GM23338 (cell line): ENCODE measurements around the gene VGLL2.

ENCODE experiments used
- CREB1 ChIP-seq: fragments of 250-450 bp; sonication (Bioruptor Pico); IDR thresholded peaks from 2 replicates; pipeline ENCODE4 v1.5.0; 2020; ENCODE audit warnings: low read depth, mild to moderate bottlenecking, moderate library complexity
- EZH2 ChIP-seq: fragments of 200-600 bp; sonication (generic); IDR thresholded peaks from one replicate; pipeline ENCODE4 v1.8.0; 2017; ENCODE audit warnings: antibody characterized with exemption, mild to moderate bottlenecking, low read depth; ENCODE audit not compliant: unreplicated experiment
- EZH2phosphoT487 ChIP-seq: fragments of 200-600 bp; sonication (generic); IDR thresholded peaks from one replicate; pipeline ENCODE4 v1.8.1; 2018; ENCODE audit warnings: antibody characterized with exemption; ENCODE audit not compliant: unreplicated experiment
- JUNB ChIP-seq: IDR thresholded peaks from one replicate; pipeline ENCODE4 v1.6.1; 2016; ENCODE audit warnings: antibody characterized with exemption; ENCODE audit not compliant: unreplicated experiment
- NANOG ChIP-seq: IDR thresholded peaks from 2 replicates; pipeline ENCODE4 v1.6.1; 2016; ENCODE audit warnings: antibody characterized with exemption, borderline replicate concordance
- POLR2AphosphoS5 ChIP-seq: IDR thresholded peaks from 2 replicates; pipeline ENCODE4 v1.6.1; 2016; ENCODE audit warnings: antibody characterized with exemption, low read depth
- ZNF114 ChIP-seq: fragments of 250-450 bp; sonication (Bioruptor Pico); IDR thresholded peaks from 2 replicates; pipeline ENCODE4 v1.5.0; 2020; ENCODE audit warnings: mild to moderate bottlenecking, moderate library complexity
- ZNF331 ChIP-seq: fragments of 250-450 bp; sonication (Bioruptor Pico); IDR thresholded peaks from 2 replicates; pipeline ENCODE4 v1.5.0; 2020; ENCODE audit warnings: low read depth, mild to moderate bottlenecking, moderate library complexity
- TF ChIP-seq, protein P1 (sequence below), 2 experiments: fragments of 200-600 bp in 1 of 2; sonication (generic) in 1 of 2; conservative IDR thresholded peaks; 2 replicates each; pipeline versions ENCODE4 v1.5.1 to v1.6.1; 2016 to 2017; ENCODE audit warnings: antibody characterized with exemption in 2 of 2, low read depth in 2 of 2, mild to moderate bottlenecking in 2 of 2, moderate library complexity in 1 of 2
- TF ChIP-seq, protein P2 (sequence below): IDR thresholded peaks from one replicate; pipeline ENCODE4 v1.6.1; 2018; ENCODE audit warnings: antibody characterized with exemption; ENCODE audit not compliant: unreplicated experiment
- TF ChIP-seq, protein P3 (sequence below): IDR thresholded peaks from 2 replicates; pipeline ENCODE4 v1.6.1; 2016; ENCODE audit warnings: antibody characterized with exemption

DNA sequence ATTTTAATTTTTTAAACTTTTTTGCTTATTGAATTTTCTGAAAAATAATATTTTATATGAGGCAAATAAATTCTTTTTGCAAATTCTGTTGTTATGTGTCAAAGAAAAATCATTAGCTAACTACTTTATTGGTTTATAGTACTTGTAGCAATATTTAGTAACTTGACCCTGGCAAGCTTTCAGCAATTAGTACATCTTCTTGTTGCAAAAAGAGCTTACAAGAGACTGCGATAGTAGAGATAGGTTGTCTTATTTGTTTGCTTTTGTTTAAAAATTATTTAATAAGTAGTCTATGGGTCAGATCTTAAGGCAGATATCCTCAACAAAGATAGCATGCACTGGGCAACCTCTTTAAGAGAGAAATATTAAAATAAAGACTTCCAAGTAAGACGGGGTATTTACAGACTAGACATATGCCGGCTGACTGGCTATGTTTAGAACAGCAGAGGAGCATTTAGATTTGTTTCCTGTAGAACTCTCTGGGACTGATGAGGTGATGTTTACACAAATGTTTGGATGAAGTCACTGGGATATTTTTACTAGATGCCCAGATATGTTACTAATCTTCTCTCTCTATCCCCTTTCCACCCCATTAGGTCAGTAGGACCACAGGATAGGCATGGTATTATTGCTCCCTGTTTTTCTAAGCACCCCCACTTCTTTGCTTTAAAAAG, 25.0 kb downstream of the VGLL2 start:
- TF ChIP-seq POLR2AphosphoS5 (no peak), EZH2phosphoT487 (no peak), EZH2 (no peak), CREB1 (CRISPR knock-in tag) (no peak), JUNB (no peak), ZNF331 (CRISPR knock-in tag) (no peak), ZNF114 (CRISPR knock-in tag) (no peak), NANOG (no peak)
- TF ChIP-seq, protein P1, sequence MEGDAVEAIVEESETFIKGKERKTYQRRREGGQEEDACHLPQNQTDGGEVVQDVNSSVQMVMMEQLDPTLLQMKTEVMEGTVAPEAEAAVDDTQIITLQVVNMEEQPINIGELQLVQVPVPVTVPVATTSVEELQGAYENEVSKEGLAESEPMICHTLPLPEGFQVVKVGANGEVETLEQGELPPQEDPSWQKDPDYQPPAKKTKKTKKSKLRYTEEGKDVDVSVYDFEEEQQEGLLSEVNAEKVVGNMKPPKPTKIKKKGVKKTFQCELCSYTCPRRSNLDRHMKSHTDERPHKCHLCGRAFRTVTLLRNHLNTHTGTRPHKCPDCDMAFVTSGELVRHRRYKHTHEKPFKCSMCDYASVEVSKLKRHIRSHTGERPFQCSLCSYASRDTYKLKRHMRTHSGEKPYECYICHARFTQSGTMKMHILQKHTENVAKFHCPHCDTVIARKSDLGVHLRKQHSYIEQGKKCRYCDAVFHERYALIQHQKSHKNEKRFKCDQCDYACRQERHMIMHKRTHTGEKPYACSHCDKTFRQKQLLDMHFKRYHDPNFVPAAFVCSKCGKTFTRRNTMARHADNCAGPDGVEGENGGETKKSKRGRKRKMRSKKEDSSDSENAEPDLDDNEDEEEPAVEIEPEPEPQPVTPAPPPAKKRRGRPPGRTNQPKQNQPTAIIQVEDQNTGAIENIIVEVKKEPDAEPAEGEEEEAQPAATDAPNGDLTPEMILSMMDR (conservative IDR thresholded peaks at IDR 0.05; ENCODE audit: low read depth in 2 of 2) = no peak
- TF ChIP-seq, protein P2, sequence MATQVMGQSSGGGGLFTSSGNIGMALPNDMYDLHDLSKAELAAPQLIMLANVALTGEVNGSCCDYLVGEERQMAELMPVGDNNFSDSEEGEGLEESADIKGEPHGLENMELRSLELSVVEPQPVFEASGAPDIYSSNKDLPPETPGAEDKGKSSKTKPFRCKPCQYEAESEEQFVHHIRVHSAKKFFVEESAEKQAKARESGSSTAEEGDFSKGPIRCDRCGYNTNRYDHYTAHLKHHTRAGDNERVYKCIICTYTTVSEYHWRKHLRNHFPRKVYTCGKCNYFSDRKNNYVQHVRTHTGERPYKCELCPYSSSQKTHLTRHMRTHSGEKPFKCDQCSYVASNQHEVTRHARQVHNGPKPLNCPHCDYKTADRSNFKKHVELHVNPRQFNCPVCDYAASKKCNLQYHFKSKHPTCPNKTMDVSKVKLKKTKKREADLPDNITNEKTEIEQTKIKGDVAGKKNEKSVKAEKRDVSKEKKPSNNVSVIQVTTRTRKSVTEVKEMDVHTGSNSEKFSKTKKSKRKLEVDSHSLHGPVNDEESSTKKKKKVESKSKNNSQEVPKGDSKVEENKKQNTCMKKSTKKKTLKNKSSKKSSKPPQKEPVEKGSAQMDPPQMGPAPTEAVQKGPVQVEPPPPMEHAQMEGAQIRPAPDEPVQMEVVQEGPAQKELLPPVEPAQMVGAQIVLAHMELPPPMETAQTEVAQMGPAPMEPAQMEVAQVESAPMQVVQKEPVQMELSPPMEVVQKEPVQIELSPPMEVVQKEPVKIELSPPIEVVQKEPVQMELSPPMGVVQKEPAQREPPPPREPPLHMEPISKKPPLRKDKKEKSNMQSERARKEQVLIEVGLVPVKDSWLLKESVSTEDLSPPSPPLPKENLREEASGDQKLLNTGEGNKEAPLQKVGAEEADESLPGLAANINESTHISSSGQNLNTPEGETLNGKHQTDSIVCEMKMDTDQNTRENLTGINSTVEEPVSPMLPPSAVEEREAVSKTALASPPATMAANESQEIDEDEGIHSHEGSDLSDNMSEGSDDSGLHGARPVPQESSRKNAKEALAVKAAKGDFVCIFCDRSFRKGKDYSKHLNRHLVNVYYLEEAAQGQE = no peak
- TF ChIP-seq, protein P3, sequence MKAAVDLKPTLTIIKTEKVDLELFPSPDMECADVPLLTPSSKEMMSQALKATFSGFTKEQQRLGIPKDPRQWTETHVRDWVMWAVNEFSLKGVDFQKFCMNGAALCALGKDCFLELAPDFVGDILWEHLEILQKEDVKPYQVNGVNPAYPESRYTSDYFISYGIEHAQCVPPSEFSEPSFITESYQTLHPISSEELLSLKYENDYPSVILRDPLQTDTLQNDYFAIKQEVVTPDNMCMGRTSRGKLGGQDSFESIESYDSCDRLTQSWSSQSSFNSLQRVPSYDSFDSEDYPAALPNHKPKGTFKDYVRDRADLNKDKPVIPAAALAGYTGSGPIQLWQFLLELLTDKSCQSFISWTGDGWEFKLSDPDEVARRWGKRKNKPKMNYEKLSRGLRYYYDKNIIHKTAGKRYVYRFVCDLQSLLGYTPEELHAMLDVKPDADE = no peak
